ENCODE results near the gene PLEKHD1. TPM values are rescaled to one million over a fixed set of nuclear protein-coding genes. Genes with fewer than 3 reads are reported as not detected.

PLEKHD1 gene
- not detected in 2 replicates for total RNA-seq (ENCODE audit: low replicate concordance)

DNA sequence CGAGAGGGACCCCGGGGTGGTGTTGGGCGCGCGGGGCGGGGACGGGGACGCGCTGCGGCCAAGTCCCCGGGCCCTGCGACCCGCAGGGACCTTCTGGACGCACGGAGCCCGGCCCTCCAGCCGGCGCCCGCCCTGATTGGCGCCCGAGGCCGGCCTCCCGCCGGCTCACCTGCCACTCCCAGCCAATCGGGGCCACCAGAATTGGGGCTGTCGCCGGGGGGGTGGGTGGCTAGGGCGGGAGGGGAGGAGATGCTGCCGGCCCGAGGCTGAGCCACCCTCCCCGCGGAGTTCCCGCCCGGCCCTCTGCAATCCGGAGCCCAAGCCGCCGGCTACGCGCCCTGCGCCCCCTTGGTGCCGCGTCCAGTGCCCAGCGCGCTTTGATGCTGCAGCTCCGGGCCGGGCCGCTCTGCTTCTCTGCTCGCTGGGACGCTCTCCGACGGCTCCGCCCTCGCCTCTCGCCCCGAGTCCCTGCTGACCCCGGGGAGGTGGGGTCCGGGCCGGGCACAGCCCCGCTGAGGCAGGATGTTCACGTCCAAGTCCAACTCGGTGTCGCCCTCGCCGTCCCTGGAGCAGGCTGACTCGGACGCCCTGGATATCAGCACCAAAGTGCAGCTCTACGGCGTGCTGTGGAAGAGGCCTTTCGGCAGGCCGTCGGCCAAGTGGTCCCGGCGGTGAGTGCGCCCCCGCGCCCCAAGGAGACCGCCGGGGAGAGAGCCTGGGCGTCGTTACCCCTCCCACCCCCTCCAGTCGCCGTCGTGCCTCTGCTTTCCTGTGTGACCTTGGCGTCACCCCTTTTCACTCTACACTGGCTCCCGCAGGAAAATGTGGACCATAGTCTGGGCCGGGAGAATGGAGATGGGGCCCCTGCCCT, at the start of gene PLEKHD1:
PLEKHD1 (plus strand) TSS at position 285 of the 871 bp plus-strand sequence; CDS start at position 523, 238 bp downstream.
- TF ChIP-seq EZH2 (IDR thresholded peaks at IDR 0.05) (peak; percentile 20), EZH2phosphoT487 (IDR thresholded peaks at IDR 0.05) (no peak)
- TF ChIP-seq, protein P1, sequence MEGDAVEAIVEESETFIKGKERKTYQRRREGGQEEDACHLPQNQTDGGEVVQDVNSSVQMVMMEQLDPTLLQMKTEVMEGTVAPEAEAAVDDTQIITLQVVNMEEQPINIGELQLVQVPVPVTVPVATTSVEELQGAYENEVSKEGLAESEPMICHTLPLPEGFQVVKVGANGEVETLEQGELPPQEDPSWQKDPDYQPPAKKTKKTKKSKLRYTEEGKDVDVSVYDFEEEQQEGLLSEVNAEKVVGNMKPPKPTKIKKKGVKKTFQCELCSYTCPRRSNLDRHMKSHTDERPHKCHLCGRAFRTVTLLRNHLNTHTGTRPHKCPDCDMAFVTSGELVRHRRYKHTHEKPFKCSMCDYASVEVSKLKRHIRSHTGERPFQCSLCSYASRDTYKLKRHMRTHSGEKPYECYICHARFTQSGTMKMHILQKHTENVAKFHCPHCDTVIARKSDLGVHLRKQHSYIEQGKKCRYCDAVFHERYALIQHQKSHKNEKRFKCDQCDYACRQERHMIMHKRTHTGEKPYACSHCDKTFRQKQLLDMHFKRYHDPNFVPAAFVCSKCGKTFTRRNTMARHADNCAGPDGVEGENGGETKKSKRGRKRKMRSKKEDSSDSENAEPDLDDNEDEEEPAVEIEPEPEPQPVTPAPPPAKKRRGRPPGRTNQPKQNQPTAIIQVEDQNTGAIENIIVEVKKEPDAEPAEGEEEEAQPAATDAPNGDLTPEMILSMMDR (IDR thresholded peaks at IDR 0.05), result no peak
- Histone ChIP-seq H2AFZ (replicated peaks) (peak within 1 kb of the TSS; percentile 47), H3K4me2 (peak within 1 kb of the TSS; percentile 90), H3K36me3 (no peaks in the 10 kb centered on the region), H3K27me3 (peaks cover 92% of the 10 kb centered on the region), H3K4me3 (peak within 1 kb of the TSS; percentile 45), H3K9ac (no peak within 1 kb of the TSS), H3K79me2 (ENCODE audit: low read depth) (no peaks in the 10 kb centered on the region), H3K9me3 (ENCODE audit: low read depth) (no peaks in the 10 kb centered on the region), H3F3A (ENCODE audit: low read depth) (peaks cover 18% of the 10 kb centered on the region), H3K4me1 (peaks cover 32% of the 10 kb centered on the region), H3K27ac (no peak within 1 kb of the TSS), H4K20me1 (ENCODE audit: low read depth) (peaks cover 47% of the 10 kb centered on the region)
- peak; percentile 80 for DNase-seq (ENCODE audit: low spot score)
- peaks cover 30% of the 10 kb centered on the region for H3K4me1 Mint-ChIP-seq
- peaks cover 49% of the 10 kb centered on the region for H3K27me3 Mint-ChIP-seq (ENCODE audit: insufficient read depth, low read depth)
- H3K36me3 Mint-ChIP-seq, result no peaks in the 10 kb centered on the region
- no peak within 1 kb of the TSS for H3K27ac Mint-ChIP-seq
- peak within 1 kb of the TSS; percentile 83 for H3K4me3 Mint-ChIP-seq
- H3K9me3 Mint-ChIP-seq, result no peaks in the 10 kb centered on the region

DNA sequence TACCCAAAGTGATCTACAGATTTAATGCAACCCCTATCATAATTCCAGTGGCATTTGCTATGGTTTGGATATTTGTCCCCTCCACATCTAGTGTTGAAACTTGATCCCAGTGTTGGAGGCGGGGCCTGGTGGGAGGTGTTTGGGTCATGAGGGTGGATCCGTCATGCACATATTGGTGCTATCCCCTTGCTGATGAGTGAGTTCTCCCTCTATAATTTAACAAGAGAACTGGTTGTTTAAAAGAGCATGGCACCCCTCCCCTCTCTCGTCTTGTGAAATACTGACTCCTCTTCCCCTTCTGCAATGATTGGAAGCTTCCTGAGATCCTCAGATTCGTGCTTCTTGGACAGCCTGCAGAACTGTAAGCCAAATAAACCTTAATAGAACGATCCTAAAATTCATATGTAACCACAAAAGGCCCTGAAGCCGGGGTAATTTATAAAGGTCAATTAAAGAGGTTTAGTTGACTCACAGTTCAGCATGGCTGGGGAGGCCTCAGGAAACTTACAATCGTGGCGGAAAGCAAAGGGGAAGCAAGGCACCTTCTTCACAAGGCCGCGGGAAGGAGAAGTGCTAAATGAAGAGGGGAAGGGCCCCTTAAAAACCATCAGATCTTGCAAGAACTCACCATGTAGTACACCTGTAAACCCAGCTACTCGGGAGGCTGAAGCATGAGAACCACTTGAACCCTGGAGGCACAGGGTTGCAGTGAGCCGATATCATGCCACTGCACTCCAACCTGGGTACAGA, 44.8 kb upstream of the PLEKHD1 start:
- Mint-ChIP-seq H3K27me3 (ENCODE audit: insufficient read depth, low read depth) (no peaks in the 10 kb centered on the region), H3K36me3 (peaks cover 11% of the 10 kb centered on the region), H3K4me1 (no peaks in the 10 kb centered on the region), H3K27ac (no peak overlapping the region), H3K9me3 (no peaks in the 10 kb centered on the region), H3K4me3 (no peak overlapping the region)
- no peaks in the 10 kb centered on the region for H3K4me1 ChIP-seq
- no peaks in the 10 kb centered on the region for H3K27me3 ChIP-seq
- no peaks in the 10 kb centered on the region for H3K9me3 ChIP-seq (ENCODE audit: low read depth)
- H3K79me2 ChIP-seq (ENCODE audit: low read depth), result peaks cover 10% of the 10 kb centered on the region
- H3K36me3 ChIP-seq, result no peaks in the 10 kb centered on the region
- H3K27ac ChIP-seq, result no peak overlapping the region
- H4K20me1 ChIP-seq (ENCODE audit: low read depth), result no peaks in the 10 kb centered on the region
- no peak overlapping the region for H3K9ac ChIP-seq
- H3K4me2 ChIP-seq, result no peak overlapping the region
- H2AFZ ChIP-seq (replicated peaks), result no peak overlapping the region
- H3F3A ChIP-seq (ENCODE audit: low read depth), result no peaks in the 10 kb centered on the region
- H3K4me3 ChIP-seq, result no peak overlapping the region
- DNase-seq (ENCODE audit: low spot score), result peak; percentile 5
- no peak for TF ChIP-seq EZH2 (IDR thresholded peaks at IDR 0.05)
- TF ChIP-seq, protein P1 (IDR thresholded peaks at IDR 0.05), result no peak
- TF ChIP-seq EZH2phosphoT487 (IDR thresholded peaks at IDR 0.05), result no peak

DNA sequence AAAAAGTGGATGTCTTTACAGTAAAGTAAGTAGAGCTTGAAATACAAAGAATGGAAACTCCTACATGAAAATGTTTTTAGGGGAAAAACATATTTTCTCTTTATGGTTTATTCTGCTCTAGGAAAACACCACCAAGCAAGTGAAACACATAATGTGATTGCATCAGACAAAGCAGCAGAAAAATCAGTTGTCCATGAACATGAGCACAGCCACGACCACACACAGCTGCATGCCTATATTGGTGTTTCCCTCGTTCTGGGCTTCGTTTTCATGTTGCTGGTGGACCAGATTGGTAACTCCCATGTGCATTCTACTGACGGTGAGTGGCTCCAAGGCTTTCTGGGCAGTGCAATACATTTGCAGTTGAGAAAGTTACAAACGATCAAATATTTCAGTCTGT, 42.6 kb upstream of the PLEKHD1 start:
- H3K27ac ChIP-seq, result no peak overlapping the region
- H3K36me3 ChIP-seq, result no peaks in the 10 kb centered on the region
- no peaks in the 10 kb centered on the region for H3K27me3 ChIP-seq
- no peaks in the 10 kb centered on the region for H3K4me1 ChIP-seq
- Mint-ChIP-seq H3K27me3 (ENCODE audit: insufficient read depth, low read depth) (no peaks in the 10 kb centered on the region), H3K9me3 (no peaks in the 10 kb centered on the region), H3K27ac (no peak overlapping the region), H3K36me3 (peaks cover 12% of the 10 kb centered on the region), H3K4me1 (no peaks in the 10 kb centered on the region), H3K4me3 (no peak overlapping the region)
- no peak for DNase-seq (ENCODE audit: low spot score)
- H3F3A ChIP-seq (ENCODE audit: low read depth), result no peaks in the 10 kb centered on the region
- H3K4me2 ChIP-seq, result no peak overlapping the region
- H3K79me2 ChIP-seq (ENCODE audit: low read depth), result no peaks in the 10 kb centered on the region
- no peak overlapping the region for H2AFZ ChIP-seq (replicated peaks)
- H3K9ac ChIP-seq, result no peak overlapping the region
- no peaks in the 10 kb centered on the region for H3K9me3 ChIP-seq (ENCODE audit: low read depth)
- no peaks in the 10 kb centered on the region for H4K20me1 ChIP-seq (ENCODE audit: low read depth)
- no peak overlapping the region for H3K4me3 ChIP-seq
- no peak for TF ChIP-seq EZH2phosphoT487 (IDR thresholded peaks at IDR 0.05)
- TF ChIP-seq, protein P1 (IDR thresholded peaks at IDR 0.05), result no peak
- no peak for TF ChIP-seq EZH2 (IDR thresholded peaks at IDR 0.05)

Measured in neural progenitor cell (in vitro differentiated cells).